ENCODE measurements around the gene TOM1L2.

DNA sequence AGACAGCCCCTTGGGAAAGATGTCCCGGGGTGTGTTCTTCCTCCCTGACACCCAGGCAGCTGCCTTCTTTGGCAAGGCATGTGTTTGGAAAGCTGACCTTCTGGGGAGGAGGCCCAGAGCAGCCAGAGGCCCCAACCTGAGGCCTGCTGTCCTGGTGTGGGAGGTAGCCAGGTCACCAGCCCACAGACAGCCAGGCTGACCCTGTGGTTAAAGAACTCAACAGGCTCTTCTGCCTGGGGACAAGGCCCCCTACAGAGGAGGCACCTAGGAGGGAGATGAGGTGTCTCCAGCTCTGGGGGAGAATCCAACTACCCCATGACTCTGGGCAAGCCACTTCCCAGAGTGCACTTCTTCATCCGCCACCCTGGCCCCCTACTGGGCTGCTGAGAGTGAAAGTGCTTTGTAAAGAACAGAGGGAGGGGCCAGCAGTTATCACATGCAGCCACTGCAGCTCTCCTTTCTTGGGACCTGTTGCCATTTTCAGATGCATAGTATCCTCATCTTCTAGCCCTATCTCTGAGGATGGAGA, 122.3 kb downstream of the TOM1L2 start:
- TF ChIP-seq, protein P1, sequence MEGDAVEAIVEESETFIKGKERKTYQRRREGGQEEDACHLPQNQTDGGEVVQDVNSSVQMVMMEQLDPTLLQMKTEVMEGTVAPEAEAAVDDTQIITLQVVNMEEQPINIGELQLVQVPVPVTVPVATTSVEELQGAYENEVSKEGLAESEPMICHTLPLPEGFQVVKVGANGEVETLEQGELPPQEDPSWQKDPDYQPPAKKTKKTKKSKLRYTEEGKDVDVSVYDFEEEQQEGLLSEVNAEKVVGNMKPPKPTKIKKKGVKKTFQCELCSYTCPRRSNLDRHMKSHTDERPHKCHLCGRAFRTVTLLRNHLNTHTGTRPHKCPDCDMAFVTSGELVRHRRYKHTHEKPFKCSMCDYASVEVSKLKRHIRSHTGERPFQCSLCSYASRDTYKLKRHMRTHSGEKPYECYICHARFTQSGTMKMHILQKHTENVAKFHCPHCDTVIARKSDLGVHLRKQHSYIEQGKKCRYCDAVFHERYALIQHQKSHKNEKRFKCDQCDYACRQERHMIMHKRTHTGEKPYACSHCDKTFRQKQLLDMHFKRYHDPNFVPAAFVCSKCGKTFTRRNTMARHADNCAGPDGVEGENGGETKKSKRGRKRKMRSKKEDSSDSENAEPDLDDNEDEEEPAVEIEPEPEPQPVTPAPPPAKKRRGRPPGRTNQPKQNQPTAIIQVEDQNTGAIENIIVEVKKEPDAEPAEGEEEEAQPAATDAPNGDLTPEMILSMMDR (conservative IDR thresholded peaks at IDR 0.05 in 1 of 2, IDR thresholded peaks at IDR 0.05 in 1 of 2; ENCODE audit: low read depth in 1 of 2, low read length in 2 of 2) = peak; percentile 33 to 48
- no peak for TF ChIP-seq EZH2 (IDR thresholded peaks at IDR 0.05; ENCODE audit: low read length, missing control alignments)

Measured in fibroblast of lung (primary cell).